ENCODE measurements around the gene KRT13.
"Not testable (repeated sequence)": the region's sequence is repeated elsewhere in the genome, so short reads cannot be mapped to it uniquely, and the experiment has no call there.

KRT13 gene

DNA sequence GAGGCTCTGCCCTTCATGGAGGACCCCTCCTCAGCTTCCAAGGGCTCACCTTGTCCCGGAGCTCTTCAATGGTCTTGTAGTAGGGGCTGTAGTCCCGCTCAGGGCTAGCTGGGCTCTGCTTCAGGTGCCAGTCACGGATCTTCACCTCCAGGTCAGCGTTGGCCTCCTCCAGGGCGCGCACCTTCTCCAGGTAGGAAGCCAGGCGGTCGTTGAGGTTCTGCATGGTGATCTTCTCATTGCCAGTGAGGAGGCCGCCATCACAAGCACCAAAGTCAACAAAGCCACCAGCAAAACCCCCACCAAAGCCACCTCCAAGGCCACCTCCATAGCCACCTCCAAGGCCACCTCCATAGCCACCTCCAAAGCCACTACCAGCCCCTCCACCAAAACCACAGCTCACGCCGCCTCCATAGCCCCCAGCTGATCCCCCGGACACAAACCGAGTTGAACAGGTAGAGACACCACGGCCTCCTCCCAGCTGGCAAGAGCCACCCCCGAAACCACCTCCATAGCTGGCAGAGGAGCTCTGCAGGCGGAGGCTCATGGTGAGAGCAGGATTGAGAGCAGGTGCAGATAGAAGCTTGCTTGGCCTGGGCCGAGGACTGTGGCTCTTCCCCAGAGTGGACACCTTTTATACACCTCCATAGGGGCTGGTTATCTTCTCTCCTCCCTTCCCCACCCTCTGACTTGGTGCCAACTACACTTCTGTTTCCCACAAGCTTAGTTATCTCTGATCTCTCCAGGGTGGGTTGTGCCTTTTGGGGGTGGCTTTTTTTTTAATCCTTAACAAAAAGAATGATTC lies at the start of gene KRT13:
Gene KRT13, minus strand, starts transcription at position 606 of the 802 bp plus-strand sequence. Its CDS starts 62 bp downstream, at position 544.
- no peak for DNase-seq

DNA sequence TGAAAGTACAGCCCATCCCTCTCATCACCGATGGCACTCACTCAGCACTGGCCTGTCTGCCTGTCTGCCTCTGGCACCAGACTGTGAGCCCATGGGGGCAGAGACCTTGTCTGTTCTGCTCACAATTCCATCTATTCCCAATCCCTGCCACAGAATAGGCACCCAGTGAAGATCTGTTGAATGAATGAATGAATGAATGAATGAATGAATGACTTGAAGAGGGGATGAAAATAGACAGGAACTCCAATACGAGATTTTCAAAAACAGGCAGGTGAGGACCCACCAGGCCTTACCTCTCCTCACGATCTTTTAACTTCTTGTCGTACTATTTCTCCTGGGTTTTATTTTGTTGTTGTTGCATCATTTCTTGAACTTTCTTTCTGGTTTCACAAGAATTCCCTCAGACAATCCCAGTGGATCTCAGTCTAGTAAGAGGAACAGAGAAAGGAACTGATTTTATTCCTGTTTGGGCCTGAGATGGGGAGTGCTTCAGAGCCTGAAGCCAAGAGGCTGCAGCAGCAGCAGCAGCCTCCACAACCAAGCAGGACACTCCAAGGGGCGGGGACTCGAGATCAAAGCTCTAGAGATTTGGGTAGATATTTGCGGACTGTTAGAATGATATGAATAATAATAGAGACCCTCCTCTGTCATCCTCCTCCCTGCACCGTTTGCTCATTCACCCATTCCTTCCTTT lies 48.7 kb upstream of the KRT13 start:
- DNase-seq = no peak

GRCh38 chr17:41553176-41553575 lies 47.8 kb upstream of the KRT13 start:
- DNase-seq = no peak

GRCh38 chr17:41552455-41552854 lies 47.0 kb upstream of the KRT13 start:
- no peak for DNase-seq

- DNase-seq = no peak
These were observed 46.0 kb upstream of the KRT13 start for GRCh38 chr17:41551365-41551764.

DNA sequence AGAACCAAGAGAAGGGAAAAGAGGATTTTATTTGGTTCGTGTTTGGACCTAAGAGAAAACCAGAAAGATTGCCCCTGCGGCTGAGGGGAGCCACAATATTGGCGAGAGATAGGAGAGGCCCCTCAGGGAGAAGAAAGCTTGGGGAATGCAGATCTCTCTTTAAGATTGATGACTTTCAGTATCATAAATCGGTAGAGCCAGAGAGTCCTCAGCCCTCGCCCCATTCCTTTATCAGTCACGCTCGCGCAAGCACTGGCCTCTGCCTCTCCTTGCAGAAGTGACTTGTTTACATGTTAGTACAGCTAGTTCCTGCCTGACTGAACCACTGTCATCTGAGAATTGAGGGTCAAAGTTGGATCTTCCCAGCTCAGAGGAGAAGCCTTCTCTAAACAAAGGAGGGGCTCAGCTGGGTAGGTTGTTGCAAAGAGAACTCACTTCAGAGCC lies 44.2 kb upstream of the KRT13 start:
- no peak for DNase-seq

- peak; percentile 65 for DNase-seq
These were observed 43.6 kb upstream of the KRT13 start for GRCh38 chr17:41548844-41549595.

GRCh38 chr17:41547921-41548843 lies 42.8 kb upstream of the KRT13 start:
- DNase-seq = no peak

GRCh38 chr17:41547378-41547841 lies 42.0 kb upstream of the KRT13 start:
- no peak for DNase-seq

DNA sequence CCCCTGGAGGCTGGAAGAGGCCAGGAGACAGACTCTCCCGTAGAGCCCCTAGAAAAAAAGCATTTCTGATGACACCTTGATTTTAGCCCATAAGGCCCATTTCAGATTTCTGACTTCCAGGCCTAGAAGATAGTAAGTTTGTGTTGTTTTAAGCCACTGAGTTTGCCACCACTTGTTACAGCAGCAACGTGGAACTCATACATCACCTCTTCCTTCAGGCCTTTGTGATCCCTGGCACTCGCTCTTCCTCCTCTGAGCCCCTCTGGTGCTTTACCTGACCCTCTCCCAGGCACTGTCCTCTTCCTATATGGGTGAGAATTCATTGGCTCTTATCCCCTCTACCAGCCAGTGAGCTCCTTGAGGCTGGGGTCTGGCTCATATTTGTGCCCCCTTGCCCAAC lies 41.4 kb upstream of the KRT13 start:
- DNase-seq = no peak

- no peak for DNase-seq
These were observed 40.5 kb upstream of the KRT13 start for GRCh38 chr17:41545829-41546410.

GRCh38 chr17:41544935-41545334 lies 39.5 kb upstream of the KRT13 start:
- DNase-seq = no peak

GRCh38 chr17:41544491-41544892 lies 39.1 kb upstream of the KRT13 start:
- no peak for DNase-seq

DNA sequence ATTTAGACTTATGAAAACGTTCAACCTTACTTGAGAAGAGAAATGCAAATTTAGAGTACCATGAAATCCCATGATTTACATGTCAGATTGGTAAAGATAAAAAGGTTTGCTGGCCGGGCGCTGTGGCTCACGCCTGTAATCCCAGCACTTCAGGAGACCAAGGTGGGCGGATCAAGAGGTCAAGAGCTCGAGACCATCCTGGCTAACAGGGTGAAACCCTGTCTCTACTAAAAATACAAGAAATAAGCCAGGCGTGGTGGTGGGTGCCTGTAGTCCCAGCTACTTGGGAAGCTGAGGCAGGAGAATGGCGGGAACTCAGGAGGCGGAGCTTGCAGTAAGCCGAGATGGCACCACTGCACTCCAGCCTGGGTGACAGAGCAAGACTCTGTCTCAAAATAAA lies 37.4 kb upstream of the KRT13 start:
- DNase-seq = not testable (repeated sequence)

DNA sequence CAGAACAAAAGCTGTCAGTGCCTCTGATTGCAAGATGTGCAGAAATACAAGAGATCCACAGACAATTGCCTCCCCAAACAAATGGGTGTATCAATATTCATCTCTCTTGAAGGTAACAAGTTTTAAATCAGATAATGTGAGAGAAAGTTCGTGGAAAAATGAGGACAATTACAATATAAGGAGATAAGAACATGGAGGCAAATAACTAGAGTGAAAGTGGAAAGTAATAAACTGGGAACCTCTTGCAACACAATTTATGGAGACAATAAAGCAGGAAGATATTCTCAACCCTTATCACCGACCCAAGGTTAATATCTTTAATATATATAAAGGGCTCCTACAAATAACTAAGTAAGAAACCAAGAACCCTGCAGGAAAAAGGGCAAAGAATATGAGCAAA lies 36.9 kb upstream of the KRT13 start:
- no peak for DNase-seq

DNA sequence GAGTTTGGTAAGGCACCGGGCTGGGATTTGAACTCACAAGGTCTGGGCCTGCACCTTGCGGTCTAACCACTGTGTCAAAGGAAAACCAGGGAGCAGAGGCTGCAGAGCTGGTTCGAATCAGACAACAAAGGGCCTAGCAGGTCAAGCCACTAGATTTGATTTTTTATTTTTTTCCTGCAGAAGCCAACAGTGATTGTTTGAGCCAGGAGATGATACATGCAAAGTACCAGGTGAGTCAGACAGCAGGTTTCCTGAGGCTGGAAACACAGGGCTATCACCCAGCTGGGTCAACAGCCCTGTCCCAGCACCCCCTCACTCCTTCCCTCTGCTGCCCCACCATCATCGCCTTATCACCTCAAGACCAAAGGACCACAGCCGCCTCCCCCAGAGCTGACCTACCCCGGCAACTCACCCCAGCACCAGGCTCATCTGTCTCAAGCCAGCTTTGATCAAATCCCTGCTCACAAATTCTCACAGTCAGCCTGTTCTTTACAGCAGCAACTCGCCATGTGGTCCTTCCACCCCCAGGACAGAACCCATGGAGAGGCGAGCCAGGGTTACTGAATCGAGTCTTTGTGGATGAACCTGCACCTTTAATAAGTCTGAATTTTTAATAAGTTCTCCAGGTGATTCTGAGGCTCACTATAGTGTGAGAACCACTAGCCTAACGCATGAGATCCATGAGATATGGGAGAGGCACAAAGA lies 35.7 kb upstream of the KRT13 start:
- no peak for DNase-seq

- peak; percentile 31 for DNase-seq
These were observed 34.7 kb upstream of the KRT13 start for GRCh38 chr17:41539979-41540701.

GRCh38 chr17:41539071-41539492 lies 33.7 kb upstream of the KRT13 start:
- no peak for DNase-seq

- no peak for DNase-seq
These were observed 33.2 kb upstream of the KRT13 start for GRCh38 chr17:41538565-41538991.

DNA sequence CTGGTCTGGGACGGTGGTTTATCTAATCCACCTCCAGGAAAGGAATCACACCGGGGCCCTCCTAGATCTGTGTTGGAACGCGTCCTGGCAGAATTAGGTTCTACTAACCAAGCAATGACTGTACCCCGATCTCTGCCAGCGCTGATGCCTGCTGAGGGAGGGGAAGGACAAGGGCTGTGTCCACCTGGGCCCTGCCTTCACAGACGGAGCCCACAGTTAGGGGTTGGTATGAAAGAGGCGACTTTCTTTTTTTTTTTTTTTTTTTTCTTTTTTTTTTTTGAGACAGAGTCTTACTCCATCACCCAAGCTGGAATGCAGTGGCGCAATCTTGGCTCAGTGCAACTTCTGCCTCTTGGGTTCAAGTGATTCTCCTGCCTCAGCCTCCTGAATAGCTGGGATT lies 32.6 kb upstream of the KRT13 start:
- DNase-seq = no peak

DNA sequence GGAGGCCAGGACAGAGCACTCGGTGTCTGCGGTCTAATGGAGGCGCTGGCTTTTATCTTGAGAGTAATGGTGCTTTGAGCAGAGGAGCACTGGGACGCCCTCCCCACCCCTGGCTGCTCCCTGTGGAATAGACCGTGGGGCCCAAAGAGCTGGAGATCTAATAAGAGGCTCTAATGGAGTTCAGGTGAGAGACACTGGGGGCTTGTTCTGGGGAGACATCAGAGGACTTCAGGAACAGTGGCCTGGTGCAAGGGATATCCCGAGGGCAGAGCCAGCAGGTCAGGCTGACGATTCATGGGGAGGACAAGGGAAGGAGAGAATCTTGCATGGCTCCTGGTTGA lies 32.2 kb upstream of the KRT13 start:
- no peak for DNase-seq
